HG03460 (cell line): ENCODE measurements around the gene ING5.

Source experiments
- ATAC-seq: cut with Tn5 transposase; IDR thresholded peaks from one replicate; pipeline ENCODE4 v1.9.1; 2021; ENCODE audit not compliant: unreplicated experiment

The ING5 gene

GRCh38 chr2:241774419-241775222 is 72.8 kb downstream of the ING5 start:
- ATAC-seq = no peak

GRCh38 chr2:241775223-241776177 is 73.7 kb downstream of the ING5 start:
- ATAC-seq = no peak

DNA sequence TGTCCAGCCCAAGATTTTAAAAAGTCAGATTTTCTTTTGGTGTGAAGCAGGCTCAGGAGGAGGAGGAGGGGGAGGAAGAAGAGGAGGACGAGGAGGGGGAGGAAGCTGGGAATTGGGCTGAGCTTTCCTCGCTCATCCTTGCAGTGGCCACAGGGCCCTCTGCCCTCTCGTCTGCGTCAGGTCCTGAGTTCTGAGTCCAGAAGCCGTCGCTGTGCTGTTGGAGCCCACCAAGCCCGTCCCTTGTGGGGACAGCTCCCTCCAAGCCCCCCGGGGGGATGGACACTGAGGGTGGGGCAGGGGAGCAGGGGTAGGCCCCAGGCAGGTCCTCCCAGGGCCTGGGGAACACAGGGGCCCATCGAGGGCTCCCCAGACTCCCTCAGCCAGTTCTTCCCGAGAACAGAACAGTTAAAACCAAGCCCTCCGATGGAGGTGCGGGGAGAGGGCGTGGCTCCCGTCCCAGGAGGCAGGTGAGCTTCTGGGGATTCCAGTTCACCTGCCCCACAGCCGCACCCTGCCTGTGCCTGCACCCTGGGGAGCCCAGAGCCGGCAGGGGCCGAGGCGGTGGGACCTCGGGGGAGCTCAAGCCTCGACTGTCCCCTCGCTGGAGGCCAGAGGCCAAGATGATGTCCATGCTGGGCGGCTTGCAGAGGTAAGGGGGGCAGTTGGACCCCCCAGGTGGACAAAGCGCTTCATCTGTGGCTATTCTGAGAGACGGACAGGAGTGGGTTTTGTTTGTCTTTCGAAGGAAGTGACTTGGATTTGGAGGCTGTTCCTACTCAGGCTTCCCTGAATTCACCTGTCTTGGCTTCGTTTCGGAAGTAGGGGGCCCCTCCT is 74.7 kb downstream of the ING5 start, which contains the start of gene GAL3ST2:
Gene GAL3ST2, plus strand, starts transcription at position 487 of the 834 bp plus-strand sequence. Its CDS starts 134 bp downstream, at position 621.
- ATAC-seq = no peak

GRCh38 chr2:241777170-241777685 is 75.4 kb downstream of the ING5 start:
- no peak for ATAC-seq

GRCh38 chr2:241777686-241778627 is 76.1 kb downstream of the ING5 start:
- no peak for ATAC-seq
